OCI-LY3 (cell line): ENCODE data around the gene APBB1IP.

Experiments
- CTCF ChIP-seq: fragments of 200-600, 300-600 bp; sonication (generic); IDR thresholded peaks from 2 replicates; pipeline ENCODE4 v1.5.1; 2014; ENCODE audit warnings: antibody characterized with exemption, low read length, low read depth
- EZH2phosphoT487 ChIP-seq: fragments of 200-600 bp; shearing (Covaris generic); IDR thresholded peaks from 2 replicates; pipeline ENCODE4 v1.6.1; 2018; ENCODE audit warnings: antibody characterized with exemption, mixed run types, low read depth

GRCh38 chr10:26441491-26442214, 3.5 kb downstream of the APBB1IP start:
- TF ChIP-seq CTCF = no peak
- TF ChIP-seq EZH2phosphoT487 = no peak
